ENCODE measurements around the gene GFPT2.

DNA sequence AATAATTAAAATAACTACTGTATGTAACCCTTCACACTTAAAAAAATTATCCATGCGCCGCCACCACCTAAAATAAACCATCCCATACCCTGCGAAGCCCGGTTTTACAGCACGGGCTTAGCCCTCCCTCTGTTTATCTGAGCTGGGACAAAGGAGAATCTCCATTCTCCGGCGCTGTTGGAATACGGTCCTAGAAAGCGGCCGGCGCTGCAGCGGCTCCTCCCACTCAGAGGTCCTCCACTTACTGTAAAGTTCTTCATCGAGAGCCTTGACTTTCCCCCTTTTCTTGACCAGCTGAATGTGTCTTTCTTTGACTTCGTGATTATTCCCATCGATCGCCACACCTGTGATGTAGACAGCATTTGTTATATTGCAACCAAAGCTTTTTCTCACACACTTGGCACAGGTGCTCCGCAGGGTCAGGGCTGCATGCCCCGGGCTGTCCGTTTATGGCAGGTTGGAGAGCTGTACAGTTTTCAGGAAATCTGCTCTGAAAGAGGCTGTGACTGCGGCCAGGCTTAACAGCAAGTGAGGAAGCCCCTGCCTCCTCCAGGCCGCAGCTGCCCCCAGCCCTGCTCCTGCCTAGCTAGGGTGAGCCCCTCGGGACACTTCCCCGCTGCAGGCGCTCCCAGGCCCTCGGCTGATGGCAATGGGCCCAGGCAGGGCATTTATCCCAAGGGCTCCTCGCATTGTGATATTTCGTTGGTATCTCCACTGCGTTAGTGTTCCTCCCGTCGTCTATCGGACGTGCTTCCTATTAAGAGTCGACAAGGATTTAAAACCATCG is 16.7 kb downstream of the GFPT2 start:
- TF ChIP-seq, protein P1, sequence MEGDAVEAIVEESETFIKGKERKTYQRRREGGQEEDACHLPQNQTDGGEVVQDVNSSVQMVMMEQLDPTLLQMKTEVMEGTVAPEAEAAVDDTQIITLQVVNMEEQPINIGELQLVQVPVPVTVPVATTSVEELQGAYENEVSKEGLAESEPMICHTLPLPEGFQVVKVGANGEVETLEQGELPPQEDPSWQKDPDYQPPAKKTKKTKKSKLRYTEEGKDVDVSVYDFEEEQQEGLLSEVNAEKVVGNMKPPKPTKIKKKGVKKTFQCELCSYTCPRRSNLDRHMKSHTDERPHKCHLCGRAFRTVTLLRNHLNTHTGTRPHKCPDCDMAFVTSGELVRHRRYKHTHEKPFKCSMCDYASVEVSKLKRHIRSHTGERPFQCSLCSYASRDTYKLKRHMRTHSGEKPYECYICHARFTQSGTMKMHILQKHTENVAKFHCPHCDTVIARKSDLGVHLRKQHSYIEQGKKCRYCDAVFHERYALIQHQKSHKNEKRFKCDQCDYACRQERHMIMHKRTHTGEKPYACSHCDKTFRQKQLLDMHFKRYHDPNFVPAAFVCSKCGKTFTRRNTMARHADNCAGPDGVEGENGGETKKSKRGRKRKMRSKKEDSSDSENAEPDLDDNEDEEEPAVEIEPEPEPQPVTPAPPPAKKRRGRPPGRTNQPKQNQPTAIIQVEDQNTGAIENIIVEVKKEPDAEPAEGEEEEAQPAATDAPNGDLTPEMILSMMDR (IDR thresholded peaks at IDR 0.05) = no peak
- TF ChIP-seq POLR2A (IDR thresholded peaks at IDR 0.05) = no peak
